ENCODE data around the gene KRT2. TPM values are rescaled to one million over a fixed set of nuclear protein-coding genes. Genes with fewer than 3 reads are reported as not detected.
"Not testable (repeated sequence)": the region's sequence is repeated elsewhere in the genome, so short reads cannot be mapped to it uniquely, and the experiment has no call there.

KRT2 gene
- polyA plus RNA-seq, 1 experiment, result not detected

- ChIA-PET CTCF (no interaction called here), POLR2A (no interaction called here)
- Histone ChIP-seq H3K4me3 (ENCODE audit: low read depth, low read length) (no peak overlapping the region), H3K9me3 (ENCODE audit: control insufficient read depth, insufficient read depth, low read length) (no peaks in the 10 kb centered on the region), H3K27ac (ENCODE audit: low read depth, low read length) (no peak overlapping the region), H3K27me3 (ENCODE audit: control insufficient read depth, insufficient read depth, low read length) (peaks cover 9% of the 10 kb centered on the region)
- no peak for DNase-seq (ENCODE audit: low read depth, low spot score)
- TF ChIP-seq, protein P1, sequence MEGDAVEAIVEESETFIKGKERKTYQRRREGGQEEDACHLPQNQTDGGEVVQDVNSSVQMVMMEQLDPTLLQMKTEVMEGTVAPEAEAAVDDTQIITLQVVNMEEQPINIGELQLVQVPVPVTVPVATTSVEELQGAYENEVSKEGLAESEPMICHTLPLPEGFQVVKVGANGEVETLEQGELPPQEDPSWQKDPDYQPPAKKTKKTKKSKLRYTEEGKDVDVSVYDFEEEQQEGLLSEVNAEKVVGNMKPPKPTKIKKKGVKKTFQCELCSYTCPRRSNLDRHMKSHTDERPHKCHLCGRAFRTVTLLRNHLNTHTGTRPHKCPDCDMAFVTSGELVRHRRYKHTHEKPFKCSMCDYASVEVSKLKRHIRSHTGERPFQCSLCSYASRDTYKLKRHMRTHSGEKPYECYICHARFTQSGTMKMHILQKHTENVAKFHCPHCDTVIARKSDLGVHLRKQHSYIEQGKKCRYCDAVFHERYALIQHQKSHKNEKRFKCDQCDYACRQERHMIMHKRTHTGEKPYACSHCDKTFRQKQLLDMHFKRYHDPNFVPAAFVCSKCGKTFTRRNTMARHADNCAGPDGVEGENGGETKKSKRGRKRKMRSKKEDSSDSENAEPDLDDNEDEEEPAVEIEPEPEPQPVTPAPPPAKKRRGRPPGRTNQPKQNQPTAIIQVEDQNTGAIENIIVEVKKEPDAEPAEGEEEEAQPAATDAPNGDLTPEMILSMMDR (IDR thresholded peaks at IDR 0.05; ENCODE audit: low read depth, low read length), result no peak
Measured at GRCh38 chr12:52673217-52673616, 21.2 kb upstream of the KRT2 start.

DNA sequence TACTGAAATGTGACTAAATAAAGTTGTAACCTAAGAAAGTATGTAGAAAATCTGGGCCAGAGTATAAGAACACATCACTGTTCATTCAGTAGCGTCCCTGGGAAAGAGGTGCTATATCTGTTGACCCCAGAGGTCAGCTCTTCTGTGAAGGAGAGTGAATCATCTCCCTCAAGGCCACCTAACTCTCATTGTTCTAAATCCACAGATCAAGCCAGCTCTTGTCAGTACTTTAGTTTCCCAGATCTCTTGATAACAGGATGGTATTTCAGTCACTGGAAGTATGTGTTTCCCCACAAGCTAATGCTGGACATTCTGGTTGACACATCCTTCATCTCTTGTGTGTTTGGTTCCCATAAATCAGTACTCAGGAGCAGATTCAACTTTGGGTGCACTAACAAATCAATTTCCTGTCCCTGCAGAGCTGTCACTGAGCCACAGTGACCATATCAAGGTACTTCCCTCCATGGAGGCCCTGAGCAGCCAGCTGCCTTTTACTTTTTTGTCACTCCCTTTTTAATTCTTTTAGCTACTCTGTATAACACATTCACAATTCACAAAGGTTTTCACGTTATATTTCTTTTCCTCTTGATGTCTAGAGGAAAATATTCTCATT lies 20.4 kb upstream of the KRT2 start:
- TF ChIP-seq, protein P1 (IDR thresholded peaks at IDR 0.05; ENCODE audit: low read depth, low read length), result no peak
- DNase-seq (ENCODE audit: low read depth, low spot score), result no peak
- H3K4me3 ChIP-seq (ENCODE audit: low read depth, low read length), result no peak overlapping the region
- H3K9me3 ChIP-seq (ENCODE audit: control insufficient read depth, insufficient read depth, low read length), result no peaks in the 10 kb centered on the region
- ChIA-PET CTCF (no interaction called here), POLR2A (no interaction called here)
- H3K27me3 ChIP-seq (ENCODE audit: control insufficient read depth, insufficient read depth, low read length), result peaks cover 6% of the 10 kb centered on the region
- H3K27ac ChIP-seq (ENCODE audit: low read depth, low read length), result no peak overlapping the region

- no peak overlapping the region for H3K27ac ChIP-seq (ENCODE audit: low read depth, low read length)
- no peak for DNase-seq (ENCODE audit: low read depth, low spot score)
- ChIA-PET POLR2A (no interaction called here), CTCF (no interaction called here)
- TF ChIP-seq, protein P1 (IDR thresholded peaks at IDR 0.05; ENCODE audit: low read depth, low read length), result no peak
- H3K9me3 ChIP-seq (ENCODE audit: control insufficient read depth, insufficient read depth, low read length), result no peaks in the 10 kb centered on the region
- H3K4me3 ChIP-seq (ENCODE audit: low read depth, low read length), result no peak overlapping the region
- H3K27me3 ChIP-seq (ENCODE audit: control insufficient read depth, insufficient read depth, low read length), result peaks cover 6% of the 10 kb centered on the region
Measured at GRCh38 chr12:52670961-52671360, 18.9 kb upstream of the KRT2 start.

DNA sequence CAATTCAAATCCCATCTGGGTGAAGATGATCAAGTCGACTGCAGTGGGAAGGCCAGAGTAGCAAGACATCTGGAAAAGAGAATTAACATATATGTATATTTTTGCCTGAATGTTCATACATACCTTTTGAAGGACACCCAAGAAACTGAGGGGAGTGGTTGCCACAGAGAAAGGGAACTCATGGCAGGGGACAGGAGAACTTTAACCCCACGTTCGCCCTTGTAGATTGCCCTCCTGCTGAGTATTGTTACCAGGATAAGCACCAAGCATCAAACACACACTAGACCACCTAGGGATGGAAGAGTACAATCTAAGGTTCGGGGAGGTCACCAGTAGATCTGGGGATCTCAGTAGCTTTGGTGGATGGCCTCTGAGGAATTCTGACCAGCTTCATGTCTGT lies 18.5 kb upstream of the KRT2 start:
- H3K27me3 ChIP-seq (ENCODE audit: control insufficient read depth, insufficient read depth, low read length), result peaks cover 6% of the 10 kb centered on the region
- H3K27ac ChIP-seq (ENCODE audit: low read depth, low read length), result no peak overlapping the region
- H3K9me3 ChIP-seq (ENCODE audit: control insufficient read depth, insufficient read depth, low read length), result no peaks in the 10 kb centered on the region
- TF ChIP-seq, protein P1 (IDR thresholded peaks at IDR 0.05; ENCODE audit: low read depth, low read length), result no peak
- POLR2A ChIA-PET, result no interaction called here
- DNase-seq (ENCODE audit: low read depth, low spot score), result no peak
- no peak overlapping the region for H3K4me3 ChIP-seq (ENCODE audit: low read depth, low read length)
- CTCF ChIA-PET, result no interaction called here

GRCh38 chr12:52669941-52670340 lies 17.9 kb upstream of the KRT2 start:
- H3K9me3 ChIP-seq (ENCODE audit: control insufficient read depth, insufficient read depth, low read length); H3K27ac ChIP-seq (ENCODE audit: low read depth, low read length); CTCF ChIA-PET; H3K27me3 ChIP-seq (ENCODE audit: control insufficient read depth, insufficient read depth, low read length); H3K4me3 ChIP-seq (ENCODE audit: low read depth, low read length); POLR2A ChIA-PET; DNase-seq (ENCODE audit: low read depth, low spot score): not testable (repeated sequence)

GRCh38 chr12:52669426-52669825 lies 17.4 kb upstream of the KRT2 start:
- H3K27me3 ChIP-seq (ENCODE audit: control insufficient read depth, insufficient read depth, low read length), result peaks cover 6% of the 10 kb centered on the region
- CTCF ChIA-PET, result no interaction called here
- H3K9me3 ChIP-seq (ENCODE audit: control insufficient read depth, insufficient read depth, low read length), result no peaks in the 10 kb centered on the region

More at GRCh38 chr12:52669426-52669825, 17.4 kb upstream of the KRT2 start:
- no peak for DNase-seq (ENCODE audit: low read depth, low spot score)
- Histone ChIP-seq H3K4me3 (ENCODE audit: low read depth, low read length) (no peak overlapping the region), H3K27ac (ENCODE audit: low read depth, low read length) (no peak overlapping the region)
- POLR2A ChIA-PET, result no interaction called here
- TF ChIP-seq, protein P1 (IDR thresholded peaks at IDR 0.05; ENCODE audit: low read depth, low read length), result no peak
